DND-41 (cell line): ENCODE results near the gene HELZ.

ENCODE experiments used
- ATAC-seq: fragments of 200-7000 bp; cut with Tn5 transposase; 3 replicates; pipeline ENCODE4 v1.9.1; 2021; ENCODE audit warnings: low read depth; ENCODE audit not compliant: insufficient read depth
- DNase-seq: peaks from one replicate; pipeline ENCODE4 v3.0.0-alpha.2; 2020
- H2AFZ ChIP-seq: 2 replicates; pipeline ENCODE4 v1.6.0; 2012; ENCODE audit warnings: low read depth, low read length
- H3K27ac ChIP-seq: 2 replicates; pipeline ENCODE4 v1.5.1; 2012; ENCODE audit warnings: low read length, inconsistent platforms
- H3K27me3 ChIP-seq: fragments of 200-600 bp; sonication (generic); 2 replicates; pipeline ENCODE4 v1.6.0; 2012; ENCODE audit warnings: low read length, mild to moderate bottlenecking, inconsistent platforms; ENCODE audit not compliant: insufficient read depth, poor library complexity
- H3K36me3 ChIP-seq: 2 replicates; pipeline ENCODE4 v1.5.1; 2012; ENCODE audit warnings: low read length, inconsistent platforms; ENCODE audit not compliant: insufficient read depth
- H3K4me1 ChIP-seq: 2 replicates; pipeline ENCODE4 v1.5.1; 2012; ENCODE audit warnings: mild to moderate bottlenecking, low read length; ENCODE audit not compliant: insufficient read depth
- H3K4me2 ChIP-seq: 2 replicates; pipeline ENCODE4 v1.6.0; 2012; ENCODE audit warnings: mild to moderate bottlenecking, moderate library complexity, low read length, inconsistent platforms; ENCODE audit not compliant: insufficient read depth
- H3K4me3 ChIP-seq, 2 experiments: fragments of 200-600 bp in 1 of 2; shearing (Covaris generic) in 1 of 2; 2 replicates each; pipeline ENCODE4 v1.5.1; 2012 to 2016; ENCODE audit warnings: inconsistent platforms in 2 of 2, low read length in 2 of 2, mild to moderate bottlenecking in 2 of 2, low read depth in 1 of 2, moderate library complexity in 1 of 2
- H3K79me2 ChIP-seq: 2 replicates; pipeline ENCODE4 v1.6.0; 2012; ENCODE audit warnings: low read length, inconsistent platforms; ENCODE audit not compliant: insufficient read depth
- H3K9ac ChIP-seq: 2 replicates; pipeline ENCODE4 v1.6.0; 2012; ENCODE audit warnings: low read depth, mild to moderate bottlenecking, inconsistent platforms, low read length, moderate library complexity
- H3K9me3 ChIP-seq: 2 replicates; pipeline ENCODE4 v1.5.1; 2012; ENCODE audit warnings: low read length, moderate library complexity, mild to moderate bottlenecking, inconsistent platforms; ENCODE audit not compliant: insufficient read depth, severe bottlenecking
- H4K20me1 ChIP-seq: 2 replicates; pipeline ENCODE4 v1.6.0; 2012; ENCODE audit warnings: low read length; ENCODE audit not compliant: insufficient read depth
- EZH2 ChIP-seq: IDR thresholded peaks from 3 replicates; pipeline ENCODE4 v1.6.1; 2012; ENCODE audit warnings: borderline replicate concordance, low read depth, mild to moderate bottlenecking, moderate library complexity, low read length, inconsistent platforms; ENCODE audit not compliant: severe bottlenecking
- TF ChIP-seq, protein P1 (sequence below): IDR thresholded peaks from 2 replicates; pipeline ENCODE4 v1.5.1; 2012; ENCODE audit warnings: borderline replicate concordance, low read length, moderate library complexity, mild to moderate bottlenecking; ENCODE audit not compliant: poor library complexity, severe bottlenecking; ENCODE audit errors: extremely low read depth

Gene HELZ

DNA sequence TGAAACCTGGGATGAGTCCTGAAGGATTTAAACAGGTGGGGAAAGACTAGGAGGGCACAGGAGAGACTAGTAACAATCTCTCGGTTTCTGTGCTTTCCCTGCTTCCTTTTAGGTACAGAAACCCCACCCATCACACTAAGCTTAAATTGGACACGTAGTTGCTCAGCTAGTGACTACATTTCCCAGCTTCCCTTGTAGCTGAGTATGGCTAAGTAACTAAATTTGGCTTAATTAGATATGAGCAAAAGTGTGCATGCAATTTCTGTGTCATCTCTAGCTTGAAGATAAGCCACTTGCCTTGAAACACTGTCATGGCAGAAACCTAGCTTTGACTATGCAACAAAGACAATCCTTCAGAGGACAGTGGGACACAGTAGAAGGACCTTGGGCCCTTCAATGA, 164.2 kb downstream of the HELZ start:
- no peak overlapping the region for H3K4me2 ChIP-seq
- H3K36me3 ChIP-seq = peaks cover 55% of the 10 kb centered on the region
- no peak for TF ChIP-seq EZH2
- TF ChIP-seq, protein P1, sequence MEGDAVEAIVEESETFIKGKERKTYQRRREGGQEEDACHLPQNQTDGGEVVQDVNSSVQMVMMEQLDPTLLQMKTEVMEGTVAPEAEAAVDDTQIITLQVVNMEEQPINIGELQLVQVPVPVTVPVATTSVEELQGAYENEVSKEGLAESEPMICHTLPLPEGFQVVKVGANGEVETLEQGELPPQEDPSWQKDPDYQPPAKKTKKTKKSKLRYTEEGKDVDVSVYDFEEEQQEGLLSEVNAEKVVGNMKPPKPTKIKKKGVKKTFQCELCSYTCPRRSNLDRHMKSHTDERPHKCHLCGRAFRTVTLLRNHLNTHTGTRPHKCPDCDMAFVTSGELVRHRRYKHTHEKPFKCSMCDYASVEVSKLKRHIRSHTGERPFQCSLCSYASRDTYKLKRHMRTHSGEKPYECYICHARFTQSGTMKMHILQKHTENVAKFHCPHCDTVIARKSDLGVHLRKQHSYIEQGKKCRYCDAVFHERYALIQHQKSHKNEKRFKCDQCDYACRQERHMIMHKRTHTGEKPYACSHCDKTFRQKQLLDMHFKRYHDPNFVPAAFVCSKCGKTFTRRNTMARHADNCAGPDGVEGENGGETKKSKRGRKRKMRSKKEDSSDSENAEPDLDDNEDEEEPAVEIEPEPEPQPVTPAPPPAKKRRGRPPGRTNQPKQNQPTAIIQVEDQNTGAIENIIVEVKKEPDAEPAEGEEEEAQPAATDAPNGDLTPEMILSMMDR = no peak
- H3K27me3 ChIP-seq = no peaks in the 10 kb centered on the region
- H4K20me1 ChIP-seq = peaks cover 6% of the 10 kb centered on the region; the same call in 1 of the 2 replicates
- H3K79me2 ChIP-seq = no peaks in the 10 kb centered on the region
- peaks cover 21% of the 10 kb centered on the region for H3K4me1 ChIP-seq
- no peaks in the 10 kb centered on the region for H3K9me3 ChIP-seq
- ATAC-seq = no peak
- no peak overlapping the region for H2AFZ ChIP-seq
- no peak overlapping the region for H3K27ac ChIP-seq
- no peak for DNase-seq
- H3K9ac ChIP-seq = no peak overlapping the region
- no peak overlapping the region for H3K4me3 ChIP-seq

DNA sequence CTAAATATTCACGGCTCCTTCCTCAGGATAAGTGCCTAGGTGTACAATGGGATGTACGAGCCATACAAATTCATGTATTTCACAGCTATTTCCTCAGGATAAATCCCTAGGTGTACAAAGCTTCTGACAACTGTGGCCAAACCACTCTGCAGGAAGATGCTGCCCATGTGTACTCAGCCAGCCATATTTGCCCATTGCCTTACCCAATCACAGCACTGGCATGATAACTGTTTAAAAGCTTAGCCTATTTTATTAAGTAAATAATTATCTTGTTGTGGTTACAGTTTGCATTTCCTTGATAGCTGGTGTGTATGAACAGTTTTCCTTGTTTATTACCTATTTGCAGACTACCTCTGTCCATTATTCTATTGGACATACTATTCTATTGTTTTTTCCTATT, 165.5 kb downstream of the HELZ start:
- no peak overlapping the region for H3K27ac ChIP-seq
- H3K4me1 ChIP-seq = peaks cover 21% of the 10 kb centered on the region
- H3K4me3 ChIP-seq = no peak overlapping the region
- peaks cover 54% of the 10 kb centered on the region for H3K36me3 ChIP-seq
- no peak for TF ChIP-seq EZH2
- TF ChIP-seq, protein P1 = no peak
- no peaks in the 10 kb centered on the region for H3K9me3 ChIP-seq
- H2AFZ ChIP-seq = no peak overlapping the region
- no peaks in the 10 kb centered on the region for H3K27me3 ChIP-seq
- peaks cover 6% of the 10 kb centered on the region; the same call in 1 of the 2 replicates for H4K20me1 ChIP-seq
- no peak overlapping the region for H3K4me2 ChIP-seq
- H3K79me2 ChIP-seq = no peaks in the 10 kb centered on the region
- H3K9ac ChIP-seq = no peak overlapping the region
- ATAC-seq (no peak), DNase-seq (no peak)

DNA sequence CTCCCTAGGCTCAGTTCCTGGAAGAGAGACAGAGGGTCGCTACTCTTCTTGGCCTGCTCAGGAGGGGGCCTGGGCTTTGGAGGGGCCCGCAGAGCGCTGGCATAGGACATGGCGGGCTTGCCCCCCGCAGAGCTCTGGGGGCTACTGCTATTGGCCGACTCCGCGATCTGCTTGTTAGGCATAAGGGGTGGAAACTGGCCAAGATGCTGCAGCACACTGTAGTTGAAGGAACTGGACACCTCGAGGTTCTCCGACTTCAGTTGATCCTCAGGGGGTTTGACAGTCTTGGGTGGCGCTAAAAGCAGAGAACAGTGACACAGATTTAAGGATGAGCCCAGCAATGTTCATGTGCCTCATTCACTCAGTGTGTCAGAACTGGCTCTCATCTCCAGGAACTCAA, 166.7 kb downstream of the HELZ start:
- no peak for ATAC-seq
- H3K9me3 ChIP-seq = no peaks in the 10 kb centered on the region

More for the DNA sequence above, 166.7 kb downstream of the HELZ start:
- Histone ChIP-seq H3K4me1 (peaks cover 17% of the 10 kb centered on the region), H2AFZ (no peak overlapping the region), H3K79me2 (no peaks in the 10 kb centered on the region), H3K36me3 (peaks cover 52% of the 10 kb centered on the region), H3K9ac (no peak overlapping the region), H4K20me1 (peaks cover 6% of the 10 kb centered on the region; the same call in 1 of the 2 replicates), H3K27me3 (no peaks in the 10 kb centered on the region), H3K4me2 (no peak overlapping the region), H3K4me3 (no peak overlapping the region), H3K27ac (no peak overlapping the region)
- TF ChIP-seq EZH2 = no peak
- TF ChIP-seq, protein P1 = no peak
- no peak for DNase-seq
